Measurements from ENCODE around the gene CACNA1A. TPM values are rescaled to one million over a fixed set of nuclear protein-coding genes. Genes with fewer than 3 reads are reported as not detected.

CACNA1A gene
- total RNA-seq, 2 donors from 2014 or later, result 0.27 to 2.3 TPM

- Histone ChIP-seq H3K27ac (no peak overlapping the region), H3K4me1 (ENCODE audit: control insufficient read depth in 1 of 2, low read depth in 2 of 2) (no peaks in the 10 kb centered on the region), H3K36me3 (no peaks in the 10 kb centered on the region), H3K4me3 (no peak overlapping the region), H3K9me3 (no peaks in the 10 kb centered on the region), H3K27me3 (replicated peaks; ENCODE audit: insufficient read depth) (no peaks in the 10 kb centered on the region)
- no peak for ATAC-seq (ENCODE audit: insufficient number of reproducible peaks, low FRiP score, low read depth)
- no peak for DNase-seq (ENCODE audit: low spot score)
- TF ChIP-seq CTCF (IDR thresholded peaks at IDR 0.05), result no peak
Observed at GRCh38 chr19:13441810-13442512, 64.3 kb downstream of the CACNA1A start.

- no peaks in the 10 kb centered on the region for H3K4me1 ChIP-seq (ENCODE audit: control insufficient read depth in 1 of 2, low read depth in 2 of 2)
- no peak overlapping the region for H3K27ac ChIP-seq
- H3K4me3 ChIP-seq, result no peak overlapping the region
- no peak for TF ChIP-seq CTCF (IDR thresholded peaks at IDR 0.05)
- ATAC-seq (ENCODE audit: insufficient number of reproducible peaks, low FRiP score, low read depth) (no peak), DNase-seq (ENCODE audit: low spot score) (no peak)
- H3K27me3 ChIP-seq (replicated peaks; ENCODE audit: insufficient read depth), result no peaks in the 10 kb centered on the region
- H3K9me3 ChIP-seq, result no peaks in the 10 kb centered on the region
- H3K36me3 ChIP-seq, result no peaks in the 10 kb centered on the region
Observed at GRCh38 chr19:13437919-13438618, 68.2 kb downstream of the CACNA1A start.

GRCh38 chr19:13436352-13436751 is 69.9 kb downstream of the CACNA1A start:
- TF ChIP-seq CTCF (IDR thresholded peaks at IDR 0.05), result no peak
- no peaks in the 10 kb centered on the region for H3K9me3 ChIP-seq
- no peaks in the 10 kb centered on the region for H3K36me3 ChIP-seq
- H3K27ac ChIP-seq, result no peak overlapping the region
- no peak overlapping the region for H3K4me3 ChIP-seq
- no peak for ATAC-seq (ENCODE audit: insufficient number of reproducible peaks, low FRiP score, low read depth)
- no peaks in the 10 kb centered on the region for H3K27me3 ChIP-seq (replicated peaks; ENCODE audit: insufficient read depth)
- DNase-seq (ENCODE audit: low spot score), result no peak
- H3K4me1 ChIP-seq (ENCODE audit: control insufficient read depth in 1 of 2, low read depth in 2 of 2), result no peaks in the 10 kb centered on the region

GRCh38 chr19:13430790-13431582 is 75.3 kb downstream of the CACNA1A start:
- no peaks in the 10 kb centered on the region for H3K27me3 ChIP-seq (replicated peaks; ENCODE audit: insufficient read depth)
- no peaks in the 10 kb centered on the region for H3K4me1 ChIP-seq (ENCODE audit: control insufficient read depth in 1 of 2, low read depth in 2 of 2)
- TF ChIP-seq CTCF (IDR thresholded peaks at IDR 0.05), result peak; percentile 35
- H3K36me3 ChIP-seq, result no peaks in the 10 kb centered on the region
- no peak overlapping the region for H3K4me3 ChIP-seq
- ATAC-seq (ENCODE audit: insufficient number of reproducible peaks, low FRiP score, low read depth) (no peak), DNase-seq (ENCODE audit: low spot score) (no peak)
- no peak overlapping the region for H3K27ac ChIP-seq
- no peaks in the 10 kb centered on the region for H3K9me3 ChIP-seq

- H3K27me3 ChIP-seq (replicated peaks; ENCODE audit: insufficient read depth), result no peaks in the 10 kb centered on the region
- H3K27ac ChIP-seq, result no peak overlapping the region
- no peaks in the 10 kb centered on the region for H3K4me1 ChIP-seq (ENCODE audit: control insufficient read depth in 1 of 2, low read depth in 2 of 2)
- H3K4me3 ChIP-seq, result no peak overlapping the region
- DNase-seq (ENCODE audit: low spot score) (no peak), ATAC-seq (ENCODE audit: insufficient number of reproducible peaks, low FRiP score, low read depth) (no peak)
- no peaks in the 10 kb centered on the region for H3K36me3 ChIP-seq
- no peak for TF ChIP-seq CTCF (IDR thresholded peaks at IDR 0.05)
- H3K9me3 ChIP-seq, result no peaks in the 10 kb centered on the region
Observed at GRCh38 chr19:13429563-13429962, 76.7 kb downstream of the CACNA1A start.

Measured in thoracic aorta (tissue), 2 donors.